ENCODE results near the gene ACSS2.

GRCh38 chr20:34931771-34932170, 55.4 kb downstream of the ACSS2 start:
- TF ChIP-seq CTCF (IDR thresholded peaks at IDR 0.05) (no peak), EZH2 (IDR thresholded peaks at IDR 0.05; ENCODE audit: borderline replicate concordance, insufficient read depth, low read depth, low read length, poor library complexity, severe bottlenecking) (no peak)

All from B cell (primary cell).